ENCODE results near the gene SART1. TPM values are rescaled to one million over a fixed set of nuclear protein-coding genes. Genes with fewer than 3 reads are reported as not detected.

The SART1 gene
- total RNA-seq, 3 donors from 2014 or later, result 55.2 to 68.5 (median 55.9) TPM

GRCh38 chr11:65988791-65989592 is 27.5 kb downstream of the SART1 start:
- peak; percentile 85 to 92 for DNase-seq (ENCODE audit: low spot score in 2 of 2)

GRCh38 chr11:65992056-65992455 is 30.5 kb downstream of the SART1 start:
- TF ChIP-seq POLR2AphosphoS5 (IDR thresholded peaks at IDR 0.05) (no peak), CTCF (IDR thresholded peaks at IDR 0.05) (no peak), POLR2A (IDR thresholded peaks at IDR 0.05) (no peak)
- Histone ChIP-seq H3K4me1 (no peaks in the 10 kb centered on the region), H3K4me3 (no peak overlapping the region), H3K27me3 (no peaks in the 10 kb centered on the region), H3K27ac (no peak overlapping the region), H3K36me3 (no peaks in the 10 kb centered on the region), H3K9me3 (no peaks in the 10 kb centered on the region)
- intact Hi-C loops (cut with DNase I; ENCODE audit: low total_unique reads), result no loop called here
- no peak for DNase-seq (ENCODE audit: low spot score in 2 of 2)

More at GRCh38 chr11:65988791-65989592, 27.5 kb downstream of the SART1 start:
- Histone ChIP-seq H3K27ac (peak overlapping the region in 1 of 2 donors; percentile 36), H3K27me3 (no peaks in the 10 kb centered on the region), H3K4me3 (no peak overlapping the region), H3K36me3 (no peaks in the 10 kb centered on the region), H3K9me3 (no peaks in the 10 kb centered on the region), H3K4me1 (no peaks in the 10 kb centered on the region)
- intact Hi-C loops (cut with DNase I; ENCODE audit: low total_unique reads), result no loop called here
- TF ChIP-seq CTCF (IDR thresholded peaks at IDR 0.05) (peak; percentile 96 to 99 (median 99)), POLR2A (IDR thresholded peaks at IDR 0.05) (no peak), POLR2AphosphoS5 (IDR thresholded peaks at IDR 0.05) (peak in 2 of 3 donors; percentile 78 to 83)

- H3K9me3 ChIP-seq, result no peaks in the 10 kb centered on the region
- no peaks in the 10 kb centered on the region for H3K36me3 ChIP-seq
- intact Hi-C loops (cut with DNase I; ENCODE audit: low total_unique reads), result no loop called here
- H3K27ac ChIP-seq, result no peak overlapping the region
- no peaks in the 10 kb centered on the region for H3K27me3 ChIP-seq
- H3K4me3 ChIP-seq, result no peak overlapping the region
- TF ChIP-seq POLR2AphosphoS5 (IDR thresholded peaks at IDR 0.05) (no peak), CTCF (IDR thresholded peaks at IDR 0.05) (no peak), POLR2A (IDR thresholded peaks at IDR 0.05) (no peak)
- DNase-seq (ENCODE audit: low spot score in 2 of 2), result no peak
- peaks cover 0 to 4% of the 10 kb centered on the region in 2 donors for H3K4me1 ChIP-seq
These were observed 35.8 kb downstream of the SART1 start for GRCh38 chr11:65997286-65997685.

GRCh38 chr11:66001942-66002647 is 40.6 kb downstream of the SART1 start, which contains the start of the genes BANF1 and EIF1AD:
Gene BANF1, plus strand, starts transcription at chr11:66002503. Its CDS starts 748 bp downstream, at chr11:66003251.
Gene EIF1AD, minus strand, starts transcription at chr11:66002157. Its CDS starts 1,768 bp downstream, at chr11:66000389.
- no peaks in the 10 kb centered on the region for H3K27me3 ChIP-seq
- peak within 1 kb of the TSS; percentile 80 to 96 (median 95) for H3K4me3 ChIP-seq
- peak; percentile 88 to 91 for DNase-seq (ENCODE audit: low spot score in 2 of 2)
- no peaks in the 10 kb centered on the region for H3K9me3 ChIP-seq
- intact Hi-C loops (cut with DNase I; ENCODE audit: low total_unique reads), result no loop called here
- no peak for TF ChIP-seq CTCF (IDR thresholded peaks at IDR 0.05)
- TF ChIP-seq POLR2AphosphoS5 (IDR thresholded peaks at IDR 0.05), result peak; percentile 93 to 98 (median 97)
- peak; percentile 46 for TF ChIP-seq POLR2A (IDR thresholded peaks at IDR 0.05)
- H3K4me1 ChIP-seq, result peaks cover 0 to 9% of the 10 kb centered on the region in 2 donors
- peak within 1 kb of the TSS; percentile 91 to 92 for H3K27ac ChIP-seq
- H3K36me3 ChIP-seq, result no peaks in the 10 kb centered on the region

Data from breast epithelium (tissue), 4 donors.